ENCODE data around the gene HDAC9.

Gene HDAC9

DNA sequence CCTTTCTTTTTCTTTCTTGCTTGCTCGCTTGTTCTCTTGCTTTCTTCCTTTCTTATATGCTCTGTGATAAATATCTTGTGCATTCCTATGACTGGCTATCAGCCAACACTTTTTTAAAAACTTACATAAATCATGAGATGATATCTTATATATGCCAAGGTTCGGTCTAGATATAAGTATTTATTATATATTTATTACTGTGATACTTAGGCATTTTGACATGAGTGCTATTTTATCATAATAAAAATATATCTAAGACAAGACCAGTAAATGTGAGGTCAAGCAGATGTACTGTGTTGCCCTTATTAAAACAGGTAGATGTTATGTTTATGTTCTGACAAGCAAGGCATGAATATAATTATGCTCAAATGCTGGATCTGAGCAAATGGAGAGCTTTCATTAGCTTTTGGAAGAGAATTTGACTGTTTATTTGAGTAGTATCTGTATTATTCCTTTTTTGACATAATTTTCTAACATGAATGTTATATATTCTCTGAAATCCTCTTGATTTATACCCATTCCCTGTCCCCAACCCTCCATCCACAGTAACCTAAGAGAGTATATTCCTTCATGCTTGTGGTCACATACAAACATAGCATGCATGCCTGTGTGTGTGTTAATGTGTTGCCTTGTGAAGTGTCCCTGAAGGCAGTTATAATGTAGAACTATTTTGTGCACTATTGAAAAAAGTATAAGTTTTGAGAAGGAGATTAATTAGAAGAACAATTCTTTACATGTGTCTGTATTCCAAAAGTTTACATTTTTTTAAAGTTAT lies 158.0 kb downstream of the HDAC9 start:
- in situ Hi-C loops (cut with MboI; ENCODE audit: low sequenced_read_pairs), result loop anchor here (25.0 kb wide), 1 partner anchor 291 kb away; no protein-coding TSS in a partner anchor

DNA sequence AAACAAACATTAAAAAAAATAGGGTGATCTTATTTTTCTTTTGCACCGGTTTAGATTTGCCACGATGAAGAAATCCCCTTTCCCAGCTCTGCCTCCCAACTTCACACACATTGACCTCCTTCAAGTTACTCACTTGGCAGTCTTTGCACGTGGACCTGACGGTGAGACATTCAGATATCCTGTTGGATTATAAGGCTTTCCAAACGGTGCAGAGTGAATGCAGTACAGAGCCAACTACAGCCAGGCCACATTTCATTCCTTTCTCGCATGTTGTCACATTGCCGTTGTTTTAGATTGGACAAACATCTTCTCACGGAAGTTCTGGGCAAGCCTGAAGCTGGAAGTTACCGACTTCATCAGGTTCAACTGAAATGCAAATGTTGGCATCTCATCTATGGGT lies 159.2 kb downstream of the HDAC9 start:
- in situ Hi-C loops (cut with MboI; ENCODE audit: low sequenced_read_pairs), result loop anchor here (25.0 kb wide), 1 partner anchor 292 kb away; no protein-coding TSS in a partner anchor

GRCh38 chr7:18655506-18655905 lies 160.0 kb downstream of the HDAC9 start:
- in situ Hi-C loops (cut with MboI; ENCODE audit: low sequenced_read_pairs), result loop anchor here (25.0 kb wide), 1 partner anchor 293 kb away; no protein-coding TSS in a partner anchor

DNA sequence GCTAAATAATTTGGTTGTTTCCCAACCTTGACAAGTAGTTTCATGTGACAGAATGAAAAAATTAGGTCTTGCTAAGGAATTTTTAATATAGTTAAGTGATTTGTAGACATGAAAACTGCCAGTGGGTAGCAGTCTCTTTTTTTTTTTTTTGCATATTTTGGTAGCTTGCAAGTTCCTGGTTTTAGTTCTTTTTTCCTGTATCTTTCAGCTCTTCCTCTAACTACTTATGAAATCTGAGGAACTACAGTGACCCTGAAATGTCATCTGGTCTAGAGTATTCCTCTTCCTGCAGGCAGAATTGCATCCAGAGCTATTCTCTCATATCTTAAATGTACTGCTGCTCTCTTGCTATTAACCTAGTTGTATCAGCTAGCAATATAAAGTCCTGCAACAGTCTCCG lies 160.4 kb downstream of the HDAC9 start:
- in situ Hi-C loops (cut with MboI; ENCODE audit: low sequenced_read_pairs), result loop anchor here (25.0 kb wide), 1 partner anchor 294 kb away; no protein-coding TSS in a partner anchor

DNA sequence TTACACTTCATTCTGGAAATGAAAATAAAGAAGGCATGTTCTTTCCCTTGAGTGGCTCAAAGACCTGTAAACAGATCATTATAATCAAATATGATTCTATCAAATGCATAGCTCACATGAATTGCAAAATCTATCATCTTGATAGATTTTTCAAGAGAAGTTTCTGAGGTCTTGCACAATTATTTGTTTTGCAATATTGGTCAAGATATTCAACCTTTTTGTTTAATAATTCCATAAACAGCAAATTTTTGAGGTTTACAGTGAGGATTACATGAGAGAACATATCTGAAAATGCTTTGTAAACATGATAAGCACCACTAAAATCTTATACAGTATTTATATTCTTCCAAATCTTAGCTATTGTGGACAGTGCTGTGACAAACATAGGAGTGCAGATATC lies 160.8 kb downstream of the HDAC9 start:
- in situ Hi-C loops (cut with MboI; ENCODE audit: low sequenced_read_pairs), result loop anchor here (25.0 kb wide), 1 partner anchor 294 kb away; no protein-coding TSS in a partner anchor

DNA sequence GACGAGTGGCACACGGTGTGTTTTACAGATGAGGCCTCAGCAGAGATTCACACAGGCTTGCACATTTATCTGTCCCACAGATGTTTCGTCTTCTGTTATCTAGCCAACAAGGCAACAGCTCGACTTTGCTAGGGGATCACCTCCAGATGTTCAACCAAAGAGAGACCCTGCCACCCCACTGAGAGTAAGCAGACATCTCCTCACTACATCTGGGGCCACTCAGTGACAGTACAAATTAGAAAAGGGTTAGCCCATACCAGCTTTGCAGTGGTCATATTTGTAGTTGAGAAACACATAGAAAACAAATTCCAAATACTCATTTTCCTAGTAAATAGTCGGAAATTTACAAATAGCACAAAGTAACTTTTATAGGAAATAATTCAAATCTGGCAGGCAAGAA lies 164.2 kb downstream of the HDAC9 start:
- in situ Hi-C loops (cut with MboI; ENCODE audit: low sequenced_read_pairs), result loop anchor here (25.0 kb wide), 1 partner anchor 297 kb away; no protein-coding TSS in a partner anchor

DNA sequence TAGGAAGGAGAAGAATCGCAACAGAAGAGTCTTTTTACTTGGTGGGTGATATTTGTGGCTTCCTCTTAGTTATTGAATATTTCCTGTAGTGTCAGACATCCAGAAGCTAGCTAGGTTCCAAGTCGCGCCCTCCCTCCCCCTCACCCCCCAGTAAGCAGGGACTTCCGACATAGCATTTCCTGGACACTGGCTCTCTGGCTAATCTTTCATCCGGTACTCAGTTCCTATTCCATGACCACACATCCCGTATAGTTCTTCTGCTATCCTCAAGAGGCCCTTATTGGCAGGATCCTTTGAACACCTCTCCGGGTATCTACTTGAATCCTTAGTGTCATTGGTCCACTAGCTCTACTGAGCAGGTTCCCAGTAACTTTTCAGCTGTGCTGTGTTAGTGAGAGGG lies 167.8 kb downstream of the HDAC9 start:
- in situ Hi-C loops (cut with MboI; ENCODE audit: low sequenced_read_pairs), result loop anchor here (25.0 kb wide), 1 partner anchor 301 kb away; no protein-coding TSS in a partner anchor

DNA sequence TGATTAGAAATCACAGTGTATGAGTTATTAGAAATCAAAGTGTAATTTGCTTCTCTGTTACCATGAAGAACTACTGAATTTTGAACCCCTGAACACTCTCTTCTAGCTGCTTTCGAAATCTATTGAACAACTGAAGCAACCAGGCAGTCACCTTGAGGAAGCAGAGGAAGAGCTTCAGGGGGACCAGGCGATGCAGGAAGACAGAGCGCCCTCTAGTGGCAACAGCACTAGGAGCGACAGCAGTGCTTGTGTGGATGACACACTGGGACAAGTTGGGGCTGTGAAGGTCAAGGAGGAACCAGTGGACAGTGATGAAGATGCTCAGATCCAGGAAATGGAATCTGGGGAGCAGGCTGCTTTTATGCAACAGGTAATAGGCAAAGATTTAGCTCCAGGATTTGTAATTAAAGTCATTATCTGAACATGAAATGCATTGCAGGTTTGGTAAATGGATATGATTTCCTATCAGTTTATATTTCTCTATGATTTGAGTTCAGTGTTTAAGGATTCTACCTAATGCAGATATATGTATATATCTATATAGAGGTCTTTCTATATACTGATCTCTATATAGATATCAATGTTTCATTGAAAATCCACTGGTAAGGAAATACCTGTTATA lies 170.7 kb downstream of the HDAC9 start:
- in situ Hi-C loops (cut with MboI; ENCODE audit: low sequenced_read_pairs), result loop anchor here (25.0 kb wide), 1 partner anchor 304 kb away; no protein-coding TSS in a partner anchor

- in situ Hi-C loops (cut with MboI; ENCODE audit: low sequenced_read_pairs), result loop anchor here (25.0 kb wide), 1 partner anchor 305 kb away; no protein-coding TSS in a partner anchor
These were observed 171.9 kb downstream of the HDAC9 start for GRCh38 chr7:18667466-18667865.

- in situ Hi-C loops (cut with MboI; ENCODE audit: low sequenced_read_pairs), result loop anchor here (25.0 kb wide), 1 partner anchor 309 kb away; no protein-coding TSS in a partner anchor
These were observed 175.6 kb downstream of the HDAC9 start for GRCh38 chr7:18671176-18671575.

DNA sequence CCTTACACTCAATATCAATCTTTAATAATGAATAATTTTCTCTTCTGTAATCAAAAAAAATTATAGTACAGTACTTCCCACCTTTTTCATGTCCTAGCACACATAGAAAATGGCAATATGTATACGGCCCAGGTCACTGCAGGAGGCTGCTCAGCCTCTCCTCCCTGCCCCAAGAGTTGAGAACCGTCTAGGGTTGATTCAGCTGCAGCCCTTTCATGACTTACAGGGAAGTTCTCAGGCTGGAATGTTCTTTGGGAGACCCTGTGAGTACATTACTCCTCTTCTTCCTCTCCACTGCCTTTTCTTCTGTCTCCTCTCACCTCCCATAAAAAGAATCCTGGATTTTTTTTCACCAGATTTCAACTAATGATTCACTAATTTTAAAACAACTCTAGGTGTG lies 180.0 kb downstream of the HDAC9 start:
- in situ Hi-C loops (cut with MboI; ENCODE audit: low sequenced_read_pairs), result no loop called here

DNA sequence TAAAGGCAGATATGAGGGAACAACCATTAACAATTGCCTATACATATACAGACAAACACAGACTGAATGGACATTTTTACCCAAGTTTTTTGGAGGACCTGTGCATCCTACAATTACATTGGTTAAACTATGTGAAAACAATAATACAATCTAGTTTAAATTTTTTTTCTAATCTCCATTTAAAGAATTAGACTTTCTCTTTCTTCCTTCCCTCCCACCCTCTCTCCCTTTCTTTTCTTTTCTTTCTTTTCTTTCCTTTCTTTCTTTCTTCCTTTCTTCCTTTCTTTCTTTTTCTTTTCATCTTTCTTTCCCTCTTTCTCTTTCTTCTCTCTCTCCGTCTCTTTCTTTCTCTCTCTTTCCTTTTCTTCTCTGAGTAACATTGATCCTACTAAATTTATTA lies 183.7 kb downstream of the HDAC9 start:
- in situ Hi-C loops (cut with MboI; ENCODE audit: low sequenced_read_pairs), result no loop called here

GRCh38 chr7:18680576-18680975 lies 185.0 kb downstream of the HDAC9 start:
- in situ Hi-C loops (cut with MboI; ENCODE audit: low sequenced_read_pairs), result no loop called here

DNA sequence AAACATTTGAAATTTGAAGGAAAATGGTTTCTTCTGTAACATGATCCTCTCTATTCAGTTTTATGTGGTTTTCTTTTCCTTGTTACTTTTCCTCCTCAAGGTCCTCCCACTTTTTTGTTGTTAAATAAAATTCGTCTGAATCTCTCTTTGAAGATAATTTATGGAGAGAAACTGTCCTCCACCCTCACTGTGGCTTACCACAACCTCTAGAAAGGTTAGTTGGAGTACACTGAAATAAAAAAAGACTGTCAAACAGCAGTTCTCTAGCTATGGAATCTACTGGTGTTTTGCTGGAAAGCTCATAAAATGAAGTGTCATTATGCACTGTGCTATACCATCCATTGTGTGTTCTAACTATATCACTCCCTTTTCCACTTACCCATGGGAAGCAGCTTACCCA lies 189.4 kb downstream of the HDAC9 start:
- in situ Hi-C loops (cut with MboI; ENCODE audit: low sequenced_read_pairs), result no loop called here

GRCh38 chr7:18685971-18686370 lies 190.4 kb downstream of the HDAC9 start:
- in situ Hi-C loops (cut with MboI; ENCODE audit: low sequenced_read_pairs), result no loop called here

DNA sequence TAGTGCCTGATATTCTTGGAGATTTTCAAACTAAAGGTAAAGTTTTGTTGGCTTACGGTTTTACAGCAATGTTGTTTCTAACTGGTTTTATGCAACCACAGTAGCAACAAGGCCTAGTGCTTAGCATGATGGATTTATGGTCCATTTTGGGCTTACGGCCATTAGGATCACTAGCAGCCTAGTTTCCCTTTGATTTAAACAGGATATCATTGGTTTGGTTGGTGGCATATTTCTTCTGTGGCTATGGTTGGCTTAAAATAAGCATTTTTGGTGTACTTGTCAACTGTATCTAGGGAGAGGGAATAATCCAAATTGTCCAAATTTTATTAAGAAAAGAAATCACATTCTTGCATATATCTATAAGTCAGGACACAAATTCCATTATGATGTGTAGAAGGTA lies 194.0 kb downstream of the HDAC9 start:
- in situ Hi-C loops (cut with MboI; ENCODE audit: low sequenced_read_pairs), result no loop called here

GRCh38 chr7:18693406-18693805 lies 197.9 kb downstream of the HDAC9 start:
- in situ Hi-C loops (cut with MboI; ENCODE audit: low sequenced_read_pairs), result no loop called here

DNA sequence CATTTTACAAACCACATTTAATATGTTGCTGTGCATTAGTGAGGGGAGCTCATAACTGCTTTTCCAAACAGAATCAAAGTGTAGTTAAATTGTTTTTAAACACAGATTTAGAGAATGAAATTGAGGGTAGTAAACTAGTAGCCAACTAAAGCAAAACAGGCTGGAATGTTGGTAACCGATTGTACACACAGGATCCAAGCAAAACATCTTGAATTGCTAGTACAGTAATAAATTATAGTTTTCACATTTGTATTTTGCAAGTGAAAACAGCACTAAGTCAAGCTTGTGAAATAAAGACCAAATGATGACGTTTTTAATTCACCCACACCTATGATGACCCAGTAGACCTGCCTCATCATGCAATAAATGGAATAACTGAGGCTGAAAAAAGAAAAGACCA lies 198.3 kb downstream of the HDAC9 start:
- in situ Hi-C loops (cut with MboI; ENCODE audit: low sequenced_read_pairs), result no loop called here

GRCh38 chr7:18694484-18694883 lies 198.9 kb downstream of the HDAC9 start:
- in situ Hi-C loops (cut with MboI; ENCODE audit: low sequenced_read_pairs), result no loop called here

DNA sequence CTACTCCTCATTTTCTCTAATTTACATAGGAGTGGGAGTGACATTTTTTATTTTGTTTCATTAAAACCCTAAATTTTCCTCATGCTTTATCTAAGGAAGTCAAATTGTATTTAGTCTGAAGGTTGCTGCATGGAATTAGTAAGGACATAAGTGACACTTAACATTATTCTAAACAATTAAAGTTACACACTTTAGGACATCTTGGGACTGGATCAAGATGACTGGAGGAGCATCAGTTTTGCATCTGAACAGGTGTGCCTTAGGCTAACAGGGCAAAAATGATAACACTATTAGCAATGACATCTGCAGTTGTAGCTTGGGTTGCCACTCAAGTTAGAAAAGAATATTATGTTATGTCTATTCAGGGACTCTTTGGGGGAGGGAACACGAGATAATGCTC lies 199.4 kb downstream of the HDAC9 start:
- in situ Hi-C loops (cut with MboI; ENCODE audit: low sequenced_read_pairs), result no loop called here

DNA sequence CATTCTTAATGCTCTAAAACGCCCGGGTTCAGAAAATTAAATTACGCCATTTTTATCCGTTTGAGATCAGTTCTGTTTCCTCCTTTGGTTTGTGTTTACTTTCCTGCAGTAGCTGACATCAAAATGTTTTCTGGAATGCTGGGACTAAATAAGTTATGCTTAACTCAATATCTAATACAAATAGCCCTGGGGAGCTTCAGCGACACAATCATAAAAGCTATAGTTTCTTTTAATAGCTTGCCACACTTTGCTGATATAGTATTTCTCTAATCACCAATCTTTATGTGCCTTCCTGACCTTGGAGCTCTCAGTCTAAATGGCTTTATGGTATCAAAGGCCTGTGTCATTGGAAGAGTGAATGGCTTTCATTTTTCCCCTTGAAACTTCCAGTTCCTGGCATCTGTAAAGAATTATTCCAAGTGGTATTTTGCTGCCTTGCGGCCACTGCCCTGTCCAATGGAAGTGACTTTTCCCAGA lies 202.7 kb downstream of the HDAC9 start:
- in situ Hi-C loops (cut with MboI; ENCODE audit: low sequenced_read_pairs), result no loop called here

- in situ Hi-C loops (cut with MboI; ENCODE audit: low sequenced_read_pairs), result no loop called here
These were observed 204.6 kb downstream of the HDAC9 start for GRCh38 chr7:18700147-18700546.
